Right atrium auricular region (tissue), 2 donors: ENCODE measurements around the gene S100A3. TPM values are rescaled to one million over a fixed set of nuclear protein-coding genes. Genes with fewer than 3 reads are reported as not detected.
"Not testable (repeated sequence)": the region's sequence is repeated elsewhere in the genome, so short reads cannot be mapped to it uniquely, and the experiment has no call there.

Experiments used
- DNase-seq: peaks from one replicate; pipeline ENCODE4 v3.0.0-alpha.2; 2019; ENCODE audit warnings: low spot score
- H3K27ac ChIP-seq, 2 donors: fragments of 200-600 bp; sonication (generic); 1 replicate in 1 of 2; 2 replicates in 1 of 2; pipeline ENCODE4 v1.5.1; 2016 to 2019
- H3K27me3 ChIP-seq, 2 donors: fragments of 200-600 bp; sonication (generic); one replicate each; pipeline versions ENCODE4 v1.5.1 to v1.6.0; 2017 to 2019
- H3K36me3 ChIP-seq: fragments of 200-600 bp; sonication (generic); one replicate; pipeline ENCODE4 v1.5.1; 2016
- H3K4me1 ChIP-seq, 2 donors: fragments of 200-600 bp; sonication (generic); one replicate each; pipeline versions ENCODE4 v1.5.1 to v1.6.0; 2017 to 2019
- H3K4me3 ChIP-seq, 2 donors: fragments of 200-600 bp; sonication (generic); 1 replicate in 1 of 2; 2 replicates in 1 of 2; pipeline ENCODE4 v1.5.1; 2017 to 2019; ENCODE audit warnings: mild to moderate bottlenecking in 1 of 2, moderate library complexity in 1 of 2
- H3K9me3 ChIP-seq, 2 donors: fragments of 200-600 bp; sonication (generic); one replicate each; pipeline ENCODE4 v1.5.1; 2019
- total RNA-seq, 2 donors: library from RNA; depleted of rRNA; stranded (reverse); fragments of >200 nt; gene quantifications; one replicate each; pipeline ENCODE4 v1.1.0, GENCODE V29; 2016
- TF ChIP-seq, protein P1 (sequence below), 2 donors: fragments of 200-600 bp; sonication (generic); IDR thresholded peaks; one replicate each; pipeline ENCODE4 v1.5.1; 2019; ENCODE audit warnings: antibody characterized with exemption in 2 of 2

S100A3 gene
- total RNA-seq, 2 donors from 2014 or later, result 1.8 to 3.4 TPM

DNA sequence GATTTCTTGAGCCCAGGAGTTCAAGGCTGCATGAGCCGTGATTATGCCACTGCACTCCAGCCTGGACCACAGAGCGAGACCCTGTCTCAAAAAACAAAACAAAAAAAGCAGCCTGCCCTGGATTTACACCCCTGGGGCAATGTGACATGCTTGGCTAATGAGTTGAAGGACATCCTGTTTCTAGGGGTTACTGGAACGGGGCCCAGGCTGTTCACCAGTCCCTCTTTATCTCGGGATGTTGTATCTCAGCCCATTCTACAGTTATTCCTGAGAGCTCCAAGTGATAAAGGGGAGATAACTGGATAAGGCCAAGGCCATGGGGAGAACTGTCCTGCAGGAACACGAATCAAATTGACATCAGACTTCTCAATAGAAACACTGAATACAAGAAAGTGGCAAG lies 38.3 kb upstream of the S100A3 start:
- H3K36me3 ChIP-seq, result no peaks in the 10 kb centered on the region
- no peak for DNase-seq
- H3K9me3 ChIP-seq, result no peaks in the 10 kb centered on the region
- H3K27me3 ChIP-seq, result no peaks in the 10 kb centered on the region
- H3K4me3 ChIP-seq, result no peak overlapping the region
- no peak overlapping the region for H3K27ac ChIP-seq
- H3K4me1 ChIP-seq, result peaks cover 0 to 10% of the 10 kb centered on the region in 2 donors
- TF ChIP-seq, protein P1, sequence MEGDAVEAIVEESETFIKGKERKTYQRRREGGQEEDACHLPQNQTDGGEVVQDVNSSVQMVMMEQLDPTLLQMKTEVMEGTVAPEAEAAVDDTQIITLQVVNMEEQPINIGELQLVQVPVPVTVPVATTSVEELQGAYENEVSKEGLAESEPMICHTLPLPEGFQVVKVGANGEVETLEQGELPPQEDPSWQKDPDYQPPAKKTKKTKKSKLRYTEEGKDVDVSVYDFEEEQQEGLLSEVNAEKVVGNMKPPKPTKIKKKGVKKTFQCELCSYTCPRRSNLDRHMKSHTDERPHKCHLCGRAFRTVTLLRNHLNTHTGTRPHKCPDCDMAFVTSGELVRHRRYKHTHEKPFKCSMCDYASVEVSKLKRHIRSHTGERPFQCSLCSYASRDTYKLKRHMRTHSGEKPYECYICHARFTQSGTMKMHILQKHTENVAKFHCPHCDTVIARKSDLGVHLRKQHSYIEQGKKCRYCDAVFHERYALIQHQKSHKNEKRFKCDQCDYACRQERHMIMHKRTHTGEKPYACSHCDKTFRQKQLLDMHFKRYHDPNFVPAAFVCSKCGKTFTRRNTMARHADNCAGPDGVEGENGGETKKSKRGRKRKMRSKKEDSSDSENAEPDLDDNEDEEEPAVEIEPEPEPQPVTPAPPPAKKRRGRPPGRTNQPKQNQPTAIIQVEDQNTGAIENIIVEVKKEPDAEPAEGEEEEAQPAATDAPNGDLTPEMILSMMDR (IDR thresholded peaks at IDR 0.05), result no peak

DNA sequence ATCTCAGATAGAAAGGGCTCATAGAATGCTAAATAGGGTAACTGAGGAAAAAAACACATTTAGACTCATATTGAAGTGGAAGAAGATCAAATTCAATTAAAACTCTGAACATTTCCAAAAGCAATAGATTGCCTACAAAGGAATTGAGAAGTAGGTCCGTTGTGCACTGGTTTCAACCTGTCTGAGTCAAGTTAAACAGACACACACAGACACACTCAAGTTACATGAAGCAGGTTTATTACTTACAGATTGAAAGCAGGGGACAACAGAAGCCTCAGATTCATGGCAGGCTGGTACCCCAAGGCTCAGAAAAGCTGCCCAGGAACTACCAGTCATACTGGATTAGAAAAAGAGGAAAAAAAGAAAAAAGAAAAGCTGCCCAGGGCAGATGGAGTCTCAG lies 37.3 kb upstream of the S100A3 start:
- H3K27ac ChIP-seq, result no peak overlapping the region
- no peaks in the 10 kb centered on the region for H3K36me3 ChIP-seq

DNA sequence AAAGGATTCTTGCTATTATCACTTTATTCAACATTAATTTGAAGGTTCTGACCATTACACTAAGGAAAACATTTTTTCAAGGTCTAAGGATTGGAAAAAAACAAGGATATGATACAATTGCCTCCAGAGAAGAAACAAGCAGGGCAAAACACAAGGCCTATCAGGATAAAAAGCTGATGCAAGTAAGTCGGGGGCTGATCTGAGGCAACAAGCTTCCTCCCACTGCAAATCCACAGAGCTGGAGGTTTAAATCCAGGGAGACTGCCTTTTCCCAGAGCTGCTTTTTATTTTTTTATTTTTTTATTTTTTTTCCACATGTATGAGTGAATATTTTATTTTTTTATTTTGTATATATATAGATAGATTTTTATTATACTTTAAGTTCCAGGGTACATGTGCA lies 35.9 kb upstream of the S100A3 start:
- H3K4me3 ChIP-seq, result no peak overlapping the region
- no peak overlapping the region for H3K27ac ChIP-seq
- H3K36me3 ChIP-seq, result no peaks in the 10 kb centered on the region
- no peaks in the 10 kb centered on the region for H3K27me3 ChIP-seq
- DNase-seq, result no peak
- no peaks in the 10 kb centered on the region for H3K9me3 ChIP-seq
- TF ChIP-seq, protein P1 (IDR thresholded peaks at IDR 0.05), result no peak
- H3K4me1 ChIP-seq, result peaks cover 0 to 10% of the 10 kb centered on the region in 2 donors

More for the DNA sequence above, 37.3 kb upstream of the S100A3 start:
- Histone ChIP-seq H3K27me3 (no peaks in the 10 kb centered on the region), H3K9me3 (no peaks in the 10 kb centered on the region), H3K4me3 (no peak overlapping the region), H3K4me1 (peaks cover 0 to 10% of the 10 kb centered on the region in 2 donors)
- TF ChIP-seq, protein P1 (IDR thresholded peaks at IDR 0.05), result no peak
- DNase-seq, result no peak

DNA sequence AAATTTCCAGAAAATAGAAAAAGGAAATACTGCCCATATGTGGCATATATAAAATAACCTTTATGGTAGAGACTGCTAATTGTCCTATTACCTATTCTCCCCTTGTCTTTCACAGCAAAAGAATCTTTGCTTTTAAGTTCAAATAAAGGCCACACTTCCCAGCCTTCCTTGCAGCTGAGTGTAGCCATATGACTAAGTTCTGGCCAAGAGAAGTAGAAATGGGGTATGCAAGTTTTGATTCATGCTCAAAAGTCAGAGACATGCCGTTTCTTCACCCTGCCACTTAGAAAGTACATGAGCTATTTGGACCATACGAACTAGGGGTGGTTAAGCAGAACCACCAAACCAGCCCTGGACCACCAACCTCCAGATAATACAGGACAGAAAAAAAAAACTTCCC lies 34.9 kb upstream of the S100A3 start:
- Histone ChIP-seq H3K4me3 (no peak overlapping the region), H3K4me1 (peaks cover 0 to 10% of the 10 kb centered on the region in 2 donors), H3K9me3 (no peaks in the 10 kb centered on the region), H3K27ac (no peak overlapping the region), H3K27me3 (no peaks in the 10 kb centered on the region), H3K36me3 (no peaks in the 10 kb centered on the region)
- TF ChIP-seq, protein P1 (IDR thresholded peaks at IDR 0.05), result no peak
- no peak for DNase-seq

DNA sequence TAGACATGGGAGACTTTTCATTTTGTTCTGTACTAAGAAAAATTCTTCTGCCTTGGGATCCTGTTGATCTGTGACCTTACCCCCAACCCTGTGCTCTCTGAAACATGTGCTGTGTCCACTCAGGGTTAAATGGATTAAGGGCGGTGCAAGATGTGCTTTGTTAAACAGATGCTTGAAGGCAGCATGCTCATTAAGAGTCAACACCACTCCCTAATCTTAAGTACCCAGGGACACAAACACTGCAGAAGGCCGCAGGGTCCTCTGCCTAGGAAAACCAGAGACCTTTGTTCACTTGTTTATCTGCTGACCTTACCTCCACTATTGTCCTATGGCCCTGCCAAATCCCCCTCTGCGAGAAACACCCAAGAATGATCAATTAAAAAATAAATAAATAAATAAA lies 34.5 kb upstream of the S100A3 start:
- H3K9me3 ChIP-seq, H3K27me3 ChIP-seq, H3K27ac ChIP-seq, DNase-seq, H3K4me3 ChIP-seq, H3K36me3 ChIP-seq: not testable (repeated sequence)
- H3K4me1 ChIP-seq, result peaks cover 0 to 10% of the 10 kb centered on the region in 2 donors

DNA sequence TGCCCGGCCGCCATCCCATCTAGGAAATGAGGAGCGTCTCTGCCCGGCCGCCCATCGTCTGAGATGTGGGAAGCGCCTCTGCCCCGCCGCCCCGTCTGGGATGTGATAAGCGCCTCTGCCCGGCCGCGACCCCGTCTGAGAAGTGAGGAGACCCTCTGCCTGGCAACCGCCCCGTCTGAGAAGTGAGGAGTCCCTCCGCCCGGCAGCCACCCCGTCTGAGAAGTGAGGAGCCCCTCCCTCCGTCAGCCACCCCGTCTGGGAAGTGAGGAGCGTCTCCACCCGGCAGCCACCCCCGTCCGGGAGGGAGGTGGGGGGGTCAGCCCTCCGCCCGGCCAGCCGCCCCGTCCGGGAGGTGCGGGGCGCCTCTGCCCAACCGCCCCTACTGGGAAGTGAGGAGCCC lies 33.8 kb upstream of the S100A3 start:
- not testable (repeated sequence) for H3K4me3 ChIP-seq, H3K9me3 ChIP-seq, H3K36me3 ChIP-seq, DNase-seq, H3K27me3 ChIP-seq, H3K27ac ChIP-seq
- H3K4me1 ChIP-seq, result peaks cover 0 to 10% of the 10 kb centered on the region in 2 donors

DNA sequence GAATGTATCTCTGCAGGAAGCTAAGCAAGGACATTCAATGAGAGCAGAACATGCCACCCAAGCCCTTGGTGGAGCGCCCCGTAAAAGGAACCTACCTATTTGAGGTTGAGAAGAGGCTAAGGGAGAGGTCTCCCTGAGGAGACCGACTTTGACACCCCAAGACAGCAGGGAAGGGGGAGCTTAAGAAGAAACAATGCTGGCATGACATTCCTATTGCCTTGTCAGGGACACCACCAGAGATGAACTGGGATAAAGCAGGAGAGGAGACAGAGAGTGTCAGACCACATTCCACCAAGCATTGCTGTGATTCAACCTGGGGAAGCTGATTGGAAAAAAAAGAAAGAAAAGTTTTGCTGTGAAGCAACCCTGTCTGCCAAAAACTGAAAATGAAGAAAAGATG lies 29.9 kb upstream of the S100A3 start:
- TF ChIP-seq, protein P1 (IDR thresholded peaks at IDR 0.05), result no peak
- H3K4me1 ChIP-seq, result no peaks in the 10 kb centered on the region
- H3K36me3 ChIP-seq, result no peaks in the 10 kb centered on the region
- no peaks in the 10 kb centered on the region for H3K27me3 ChIP-seq
- no peak overlapping the region for H3K4me3 ChIP-seq
- H3K9me3 ChIP-seq, result no peaks in the 10 kb centered on the region
- DNase-seq, result no peak
- H3K27ac ChIP-seq, result no peak overlapping the region
